Neutrophil (primary cell): ENCODE measurements around the gene BTBD9.
A peak's percentile ranks its signal among the peaks of the same experiment; 100 is the strongest.

Experiments used
- H3K27ac ChIP-seq: fragments of 200-600 bp; sonication (generic); 2 replicates; pipeline ENCODE4 v1.5.1; 2016; ENCODE audit warnings: mild to moderate bottlenecking, moderate library complexity
- H3K27me3 ChIP-seq: fragments of 200-600 bp; sonication (generic); 2 replicates; pipeline ENCODE4 v1.6.0; 2016; ENCODE audit warnings: mild to moderate bottlenecking
- H3K36me3 ChIP-seq: fragments of 200-600 bp; sonication (generic); 2 replicates; pipeline ENCODE4 v1.5.1; 2017
- H3K4me1 ChIP-seq, 2 experiments: fragments of 200-600 bp in 1 of 2; sonication (generic) in 1 of 2; 1 replicate in 1 of 2; 2 replicates in 1 of 2; pipeline versions ENCODE4 v1.5.1 to v1.6.1; 2013 to 2016; ENCODE audit warnings: low read depth in 1 of 2, low read length in 1 of 2, mild to moderate bottlenecking in 1 of 2, moderate library complexity in 1 of 2; ENCODE audit not compliant: control insufficient read depth in 1 of 2, insufficient read depth in 1 of 2
- H3K4me3 ChIP-seq, 2 experiments: fragments of 200-600 bp in 1 of 2; sonication (generic) in 1 of 2; 1 replicate in 1 of 2; 2 replicates in 1 of 2; pipeline ENCODE4 v1.5.1; 2013 to 2016; ENCODE audit warnings: low read depth in 1 of 2, low read length in 1 of 2, mild to moderate bottlenecking in 1 of 2, moderate library complexity in 1 of 2
- H3K9me3 ChIP-seq: fragments of 200-600 bp; sonication (generic); 2 replicates; pipeline ENCODE4 v1.5.1; 2016
- TF ChIP-seq, protein P1 (sequence below): fragments of 200-600 bp; sonication (generic); IDR thresholded peaks from 2 replicates; pipeline ENCODE4 v1.5.1; 2016; ENCODE audit warnings: antibody characterized with exemption

Gene BTBD9

DNA sequence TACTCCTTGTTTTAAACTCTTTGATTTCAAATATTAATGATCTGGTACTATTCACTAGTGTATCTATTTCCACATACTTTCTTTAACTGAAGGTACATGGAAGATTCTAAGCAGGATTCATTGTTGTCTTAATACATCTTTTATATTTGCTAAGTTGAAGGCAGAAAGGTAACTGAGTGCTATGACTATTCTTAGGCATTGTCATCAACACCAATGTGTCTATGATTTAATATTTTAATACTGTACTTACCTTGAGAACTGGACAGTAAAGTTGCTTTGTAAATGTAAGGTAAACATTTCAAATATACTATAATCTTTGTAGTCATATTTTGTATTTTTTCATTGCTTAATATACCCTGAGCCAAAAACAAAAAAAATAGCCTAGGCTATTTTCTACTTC, 8.9 kb upstream of the BTBD9 start:
- Histone ChIP-seq H3K4me3 (no peak overlapping the region), H3K27ac (no peak overlapping the region), H3K4me1 (no peaks in the 10 kb centered on the region), H3K9me3 (no peaks in the 10 kb centered on the region), H3K36me3 (no peaks in the 10 kb centered on the region), H3K27me3 (no peaks in the 10 kb centered on the region)
- TF ChIP-seq, protein P1, sequence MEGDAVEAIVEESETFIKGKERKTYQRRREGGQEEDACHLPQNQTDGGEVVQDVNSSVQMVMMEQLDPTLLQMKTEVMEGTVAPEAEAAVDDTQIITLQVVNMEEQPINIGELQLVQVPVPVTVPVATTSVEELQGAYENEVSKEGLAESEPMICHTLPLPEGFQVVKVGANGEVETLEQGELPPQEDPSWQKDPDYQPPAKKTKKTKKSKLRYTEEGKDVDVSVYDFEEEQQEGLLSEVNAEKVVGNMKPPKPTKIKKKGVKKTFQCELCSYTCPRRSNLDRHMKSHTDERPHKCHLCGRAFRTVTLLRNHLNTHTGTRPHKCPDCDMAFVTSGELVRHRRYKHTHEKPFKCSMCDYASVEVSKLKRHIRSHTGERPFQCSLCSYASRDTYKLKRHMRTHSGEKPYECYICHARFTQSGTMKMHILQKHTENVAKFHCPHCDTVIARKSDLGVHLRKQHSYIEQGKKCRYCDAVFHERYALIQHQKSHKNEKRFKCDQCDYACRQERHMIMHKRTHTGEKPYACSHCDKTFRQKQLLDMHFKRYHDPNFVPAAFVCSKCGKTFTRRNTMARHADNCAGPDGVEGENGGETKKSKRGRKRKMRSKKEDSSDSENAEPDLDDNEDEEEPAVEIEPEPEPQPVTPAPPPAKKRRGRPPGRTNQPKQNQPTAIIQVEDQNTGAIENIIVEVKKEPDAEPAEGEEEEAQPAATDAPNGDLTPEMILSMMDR: no peak

DNA sequence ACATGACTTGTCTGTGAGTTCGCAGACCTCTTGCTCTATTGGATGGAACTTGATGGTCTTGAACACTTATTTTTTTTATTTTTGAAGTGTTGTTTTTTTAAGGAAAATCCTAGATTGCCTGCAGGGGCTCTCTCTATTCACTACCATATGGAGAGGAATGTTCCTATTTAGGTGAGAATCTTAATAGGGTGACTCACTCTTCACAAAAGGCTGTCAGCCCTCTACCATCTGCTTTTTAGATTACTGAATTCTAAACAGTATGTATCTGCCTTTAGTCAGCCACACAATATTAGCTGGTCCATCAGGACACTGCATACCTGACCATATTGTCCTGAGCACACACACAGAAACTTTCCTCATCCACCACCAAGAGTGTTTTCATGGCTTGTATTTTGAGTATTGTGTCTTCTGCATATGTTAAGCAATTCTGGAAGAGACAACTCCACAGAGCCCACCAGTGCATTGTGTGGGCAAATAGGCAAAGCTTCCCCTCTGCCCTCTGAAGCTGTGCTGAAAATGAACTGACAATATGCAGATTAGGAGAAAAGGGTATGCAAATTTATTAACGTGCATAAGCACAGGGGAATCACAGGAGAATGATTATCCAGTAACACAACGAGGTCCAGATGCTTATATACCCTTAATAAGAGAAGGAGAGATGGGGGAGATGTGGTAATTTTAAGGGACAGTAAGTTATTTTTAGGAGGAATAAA, 6.6 kb upstream of the BTBD9 start:
- Histone ChIP-seq H3K9me3 (no peaks in the 10 kb centered on the region), H3K4me1 (no peaks in the 10 kb centered on the region), H3K36me3 (no peaks in the 10 kb centered on the region), H3K27ac (no peak overlapping the region), H3K4me3 (no peak overlapping the region), H3K27me3 (no peaks in the 10 kb centered on the region)
- TF ChIP-seq, protein P1: no peak

DNA sequence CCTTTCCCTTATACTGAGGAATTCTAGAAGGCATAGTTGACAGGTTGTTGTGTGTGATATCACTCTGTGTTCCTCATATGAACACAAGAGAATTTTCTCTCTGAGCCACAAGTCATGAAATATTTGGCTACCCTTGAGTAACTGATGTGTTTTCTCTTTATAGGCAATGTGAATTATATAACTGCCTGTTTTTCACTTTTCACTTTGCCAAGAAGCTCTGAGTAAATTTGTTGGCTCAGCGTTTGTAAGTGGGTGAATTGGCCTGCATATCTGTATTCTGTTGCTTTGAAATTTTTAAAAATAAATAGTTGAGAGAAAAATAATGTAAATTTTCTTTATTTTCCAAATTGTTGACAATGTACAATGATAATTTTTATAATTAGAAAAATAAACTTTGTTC, 5.2 kb upstream of the BTBD9 start:
- TF ChIP-seq, protein P1: no peak
- Histone ChIP-seq H3K27me3 (no peaks in the 10 kb centered on the region), H3K4me3 (no peak overlapping the region), H3K4me1 (peaks cover 7 to 10% of the 10 kb centered on the region in 2 experiments), H3K27ac (no peak overlapping the region), H3K36me3 (no peaks in the 10 kb centered on the region), H3K9me3 (no peaks in the 10 kb centered on the region)

DNA sequence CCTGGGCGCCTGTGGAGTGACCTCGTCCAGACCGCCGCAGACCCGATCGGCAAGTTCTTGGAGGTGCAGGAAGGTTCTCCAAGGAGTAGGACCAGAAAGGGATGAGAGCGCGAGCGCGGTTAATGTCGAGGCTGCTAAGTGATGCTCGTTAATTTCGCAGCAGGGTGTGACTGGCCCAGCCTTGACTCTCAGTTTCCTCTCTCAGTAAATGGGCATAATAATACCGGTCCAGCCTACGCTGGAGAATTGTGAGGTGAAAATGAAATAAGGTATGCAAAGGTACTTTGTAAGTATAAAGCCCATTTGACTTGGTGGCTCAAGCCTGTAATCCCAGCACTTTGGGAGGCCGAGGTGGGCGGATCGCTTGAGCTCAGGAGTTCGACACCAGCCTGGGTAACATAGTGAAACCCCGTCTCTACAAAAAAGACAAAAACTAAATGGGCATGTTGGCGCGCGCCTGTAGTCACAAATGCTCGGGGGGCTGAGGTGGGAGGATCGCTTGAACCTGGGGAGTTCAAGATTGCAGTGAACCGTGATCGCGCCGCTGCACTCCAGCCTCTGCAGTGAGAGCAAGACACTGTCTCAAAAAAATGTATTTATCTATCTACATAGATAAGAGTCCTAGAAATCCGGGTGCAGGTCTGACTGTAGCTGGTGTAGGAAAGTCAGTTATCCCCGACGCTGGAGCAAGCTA, 634 bp upstream of the BTBD9 start:
- Histone ChIP-seq H3K9me3 (no peaks in the 10 kb centered on the region), H3K27me3 (no peaks in the 10 kb centered on the region), H3K4me1 (peaks cover 20 to 35% of the 10 kb centered on the region in 2 experiments), H3K4me3 (peak overlapping the region; percentile 94 to 98), H3K36me3 (no peaks in the 10 kb centered on the region), H3K27ac (peak overlapping the region; percentile 89)
- TF ChIP-seq, protein P1: no peak

DNA sequence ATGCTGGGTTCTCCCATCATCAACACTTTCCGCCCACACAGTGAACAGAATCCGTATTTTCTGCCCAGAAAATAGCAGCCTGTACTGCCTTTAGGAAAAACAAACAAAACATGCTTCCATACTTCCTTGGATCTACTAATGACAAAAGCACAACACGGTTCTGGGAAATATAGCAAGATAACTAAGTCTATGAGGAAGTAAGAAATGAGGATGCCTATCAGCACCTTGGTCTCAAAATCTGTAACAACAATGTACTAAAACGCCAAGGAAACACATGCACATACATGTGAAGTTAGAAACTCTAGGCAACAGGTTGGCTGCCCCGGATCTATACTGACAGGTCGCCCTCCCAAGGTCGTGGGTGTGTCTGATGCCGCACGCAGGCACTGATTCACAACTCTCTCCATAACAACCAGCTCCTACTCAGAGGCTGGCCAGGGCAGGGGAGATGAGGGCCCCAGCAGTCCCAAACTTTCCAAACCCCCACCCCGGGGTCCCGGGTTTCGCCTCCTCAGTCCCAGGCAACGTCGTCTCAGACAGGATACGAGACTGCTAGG, 710 bp downstream of the BTBD9 start:
- Histone ChIP-seq H3K4me1 (peaks cover 20 to 35% of the 10 kb centered on the region in 2 experiments), H3K9me3 (no peaks in the 10 kb centered on the region), H3K27me3 (no peaks in the 10 kb centered on the region), H3K36me3 (no peaks in the 10 kb centered on the region), H3K27ac (peak overlapping the region; percentile 89), H3K4me3 (peak overlapping the region; percentile 94 to 98)
- TF ChIP-seq, protein P1: no peak
